ENCODE data around the gene CRYBA2. TPM values are rescaled to one million over a fixed set of nuclear protein-coding genes. Genes with fewer than 3 reads are reported as not detected.

The CRYBA2 gene
- total RNA-seq, 1 donor from 2014 or later: not detected

DNA sequence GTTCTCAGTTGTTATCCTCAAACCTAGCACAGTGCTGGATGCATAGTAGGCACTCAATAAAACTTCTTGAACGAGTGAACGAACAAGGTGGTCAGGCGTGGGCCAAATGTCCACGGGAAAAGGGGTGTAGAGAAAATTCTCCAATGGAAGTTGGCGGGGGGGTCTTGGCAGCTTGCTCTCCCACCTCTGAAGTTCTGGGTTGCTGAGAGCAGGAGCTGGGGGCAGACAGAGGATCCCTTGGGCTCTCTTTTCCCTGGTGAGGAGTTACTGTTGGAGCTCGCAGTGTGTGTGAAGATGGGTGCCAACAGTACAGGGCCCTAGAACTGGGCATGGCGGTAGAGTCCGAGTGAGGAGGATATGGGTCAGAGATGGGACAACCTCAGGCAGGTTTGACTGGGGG, 2.3 kb upstream of the CRYBA2 start:
- Mint-ChIP-seq H3K27me3 (ENCODE audit: insufficient read depth, low read depth) (peaks cover 74% of the 10 kb centered on the region), H3K27ac (no peak overlapping the region), H3K4me3 (peak overlapping the region; percentile 61), H3K36me3 (no peaks in the 10 kb centered on the region), H3K4me1 (peaks cover 21% of the 10 kb centered on the region), H3K9me3 (peaks cover 4% of the 10 kb centered on the region)
- Histone ChIP-seq H3K79me2 (ENCODE audit: low read depth) (no peaks in the 10 kb centered on the region), H3K4me3 (no peak overlapping the region), H3K9me3 (ENCODE audit: low read depth) (no peaks in the 10 kb centered on the region), H3K4me1 (peaks cover 31% of the 10 kb centered on the region), H3K27me3 (peaks cover 100% of the 10 kb centered on the region), H3F3A (ENCODE audit: low read depth) (peaks cover 18% of the 10 kb centered on the region), H3K4me2 (no peak overlapping the region), H3K36me3 (no peaks in the 10 kb centered on the region), H2AFZ (replicated peaks) (no peak overlapping the region), H4K20me1 (ENCODE audit: low read depth) (peaks cover 80% of the 10 kb centered on the region), H3K9ac (no peak overlapping the region), H3K27ac (no peak overlapping the region)
- no peak for DNase-seq (ENCODE audit: low spot score)
- no peak for TF ChIP-seq EZH2phosphoT487 (IDR thresholded peaks at IDR 0.05)
- TF ChIP-seq, protein P1, sequence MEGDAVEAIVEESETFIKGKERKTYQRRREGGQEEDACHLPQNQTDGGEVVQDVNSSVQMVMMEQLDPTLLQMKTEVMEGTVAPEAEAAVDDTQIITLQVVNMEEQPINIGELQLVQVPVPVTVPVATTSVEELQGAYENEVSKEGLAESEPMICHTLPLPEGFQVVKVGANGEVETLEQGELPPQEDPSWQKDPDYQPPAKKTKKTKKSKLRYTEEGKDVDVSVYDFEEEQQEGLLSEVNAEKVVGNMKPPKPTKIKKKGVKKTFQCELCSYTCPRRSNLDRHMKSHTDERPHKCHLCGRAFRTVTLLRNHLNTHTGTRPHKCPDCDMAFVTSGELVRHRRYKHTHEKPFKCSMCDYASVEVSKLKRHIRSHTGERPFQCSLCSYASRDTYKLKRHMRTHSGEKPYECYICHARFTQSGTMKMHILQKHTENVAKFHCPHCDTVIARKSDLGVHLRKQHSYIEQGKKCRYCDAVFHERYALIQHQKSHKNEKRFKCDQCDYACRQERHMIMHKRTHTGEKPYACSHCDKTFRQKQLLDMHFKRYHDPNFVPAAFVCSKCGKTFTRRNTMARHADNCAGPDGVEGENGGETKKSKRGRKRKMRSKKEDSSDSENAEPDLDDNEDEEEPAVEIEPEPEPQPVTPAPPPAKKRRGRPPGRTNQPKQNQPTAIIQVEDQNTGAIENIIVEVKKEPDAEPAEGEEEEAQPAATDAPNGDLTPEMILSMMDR (IDR thresholded peaks at IDR 0.05): no peak
- peak; percentile 66 for TF ChIP-seq EZH2 (IDR thresholded peaks at IDR 0.05)

DNA sequence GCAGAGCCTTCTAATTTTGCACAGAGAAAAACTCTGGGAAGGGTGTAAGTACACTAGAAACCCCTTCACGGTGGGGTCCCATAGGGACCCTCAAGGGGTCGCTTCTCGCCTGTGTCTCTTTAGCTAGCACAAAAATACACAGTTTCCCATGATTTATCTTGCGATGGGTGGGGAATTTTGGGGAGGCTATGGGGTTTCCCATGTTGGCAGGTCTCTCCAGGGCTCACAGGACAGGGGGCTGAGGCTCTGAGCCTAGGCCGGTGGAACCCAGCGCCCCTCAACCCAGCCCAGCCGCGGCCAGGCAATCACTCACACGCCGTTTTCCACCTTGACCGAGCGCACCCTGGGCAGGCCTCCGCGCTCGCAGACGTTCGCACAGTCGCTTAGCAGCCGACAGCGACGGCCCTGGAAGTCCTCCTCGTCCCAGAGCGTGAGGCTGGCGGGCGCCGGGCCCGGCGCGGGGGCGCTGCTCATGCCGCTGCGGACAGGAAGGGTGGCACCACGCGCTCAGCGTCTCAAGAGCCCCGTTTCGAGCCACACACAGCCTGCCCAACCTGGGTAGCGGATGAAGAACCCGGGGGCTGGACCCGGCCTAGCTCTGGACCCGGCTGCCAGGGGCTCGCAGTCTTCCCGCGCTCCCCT, 398 bp downstream of the CRYBA2 start:
- peaks cover 5% of the 10 kb centered on the region for H3K9me3 Mint-ChIP-seq
- Histone ChIP-seq H2AFZ (replicated peaks) (no peak overlapping the region), H3K36me3 (no peaks in the 10 kb centered on the region), H3K27me3 (peaks cover 100% of the 10 kb centered on the region), H3K27ac (no peak overlapping the region), H3K9ac (no peak overlapping the region), H3K9me3 (ENCODE audit: low read depth) (no peaks in the 10 kb centered on the region), H3K4me1 (peaks cover 17% of the 10 kb centered on the region), H4K20me1 (ENCODE audit: low read depth) (peaks cover 82% of the 10 kb centered on the region), H3K4me2 (peak overlapping the region; percentile 81), H3K4me3 (peak overlapping the region; percentile 35), H3F3A (ENCODE audit: low read depth) (peaks cover 12% of the 10 kb centered on the region), H3K79me2 (ENCODE audit: low read depth) (no peaks in the 10 kb centered on the region)
- H3K4me1 Mint-ChIP-seq: peaks cover 6% of the 10 kb centered on the region
- H3K36me3 Mint-ChIP-seq: no peaks in the 10 kb centered on the region
- no peak for TF ChIP-seq EZH2phosphoT487 (IDR thresholded peaks at IDR 0.05)
- TF ChIP-seq, protein P1 (IDR thresholded peaks at IDR 0.05): no peak
- no peak for TF ChIP-seq EZH2 (IDR thresholded peaks at IDR 0.05)
- no peak overlapping the region for H3K4me3 Mint-ChIP-seq
- peak; percentile 47 for DNase-seq (ENCODE audit: low spot score)
- H3K27ac Mint-ChIP-seq: no peak overlapping the region
- peaks cover 80% of the 10 kb centered on the region for H3K27me3 Mint-ChIP-seq (ENCODE audit: insufficient read depth, low read depth)

DNA sequence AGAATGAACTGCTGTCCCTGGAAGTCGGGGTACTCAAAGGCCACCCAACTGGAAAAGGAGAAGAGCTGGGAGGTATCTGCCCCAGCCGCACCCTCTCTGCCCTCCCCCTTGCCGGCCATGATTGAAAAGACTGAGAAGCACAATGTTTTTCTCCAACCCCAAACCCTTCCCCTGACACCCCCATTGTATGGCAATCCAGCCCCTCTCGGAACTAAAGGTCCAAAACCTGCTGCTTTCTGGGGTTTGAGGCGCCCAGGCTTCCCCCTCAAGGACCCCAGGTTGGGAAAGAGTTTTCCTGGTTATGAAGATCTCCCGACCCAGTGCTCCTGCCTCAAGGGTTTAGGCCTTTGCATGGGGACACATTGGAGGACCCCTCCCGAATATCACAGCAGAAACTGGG, 1.0 kb downstream of the CRYBA2 start:
- peaks cover 100% of the 10 kb centered on the region for H3K27me3 ChIP-seq
- peaks cover 5% of the 10 kb centered on the region for H3K9me3 Mint-ChIP-seq
- peaks cover 12% of the 10 kb centered on the region for H3F3A ChIP-seq (ENCODE audit: low read depth)
- no peak overlapping the region for H3K4me3 Mint-ChIP-seq
- H3K27me3 Mint-ChIP-seq (ENCODE audit: insufficient read depth, low read depth): peaks cover 85% of the 10 kb centered on the region
- peaks cover 86% of the 10 kb centered on the region for H4K20me1 ChIP-seq (ENCODE audit: low read depth)
- no peak overlapping the region for H3K27ac Mint-ChIP-seq
- H3K4me3 ChIP-seq: no peak overlapping the region
- no peak overlapping the region for H3K4me2 ChIP-seq
- no peak overlapping the region for H2AFZ ChIP-seq (replicated peaks)
- peaks cover 17% of the 10 kb centered on the region for H3K4me1 ChIP-seq
- H3K9ac ChIP-seq: no peak overlapping the region
- no peaks in the 10 kb centered on the region for H3K36me3 Mint-ChIP-seq
- H3K27ac ChIP-seq: no peak overlapping the region
- no peaks in the 10 kb centered on the region for H3K9me3 ChIP-seq (ENCODE audit: low read depth)
- no peak for DNase-seq (ENCODE audit: low spot score)
- no peak for TF ChIP-seq EZH2phosphoT487 (IDR thresholded peaks at IDR 0.05)
- TF ChIP-seq, protein P1 (IDR thresholded peaks at IDR 0.05): no peak
- TF ChIP-seq EZH2 (IDR thresholded peaks at IDR 0.05): no peak
- no peaks in the 10 kb centered on the region for H3K79me2 ChIP-seq (ENCODE audit: low read depth)
- H3K4me1 Mint-ChIP-seq: peaks cover 4% of the 10 kb centered on the region
- no peaks in the 10 kb centered on the region for H3K36me3 ChIP-seq

All from neural progenitor cell (in vitro differentiated cells).